NB4 (cell line): ENCODE data around the gene TGFB1.

Experiments
- MAX ChIP-seq: IDR thresholded peaks from 2 replicates; pipeline ENCODE4 v1.6.1; 2011; ENCODE audit warnings: low read depth, low read length
- MYC ChIP-seq: IDR thresholded peaks from 2 replicates; pipeline ENCODE4 v1.6.1; 2011; ENCODE audit warnings: low read depth, low read length
- POLR2A ChIP-seq: IDR thresholded peaks from 2 replicates; pipeline ENCODE4 v1.6.1; 2011; ENCODE audit warnings: mild to moderate bottlenecking; ENCODE audit not compliant: insufficient read length; ENCODE audit errors: extremely low read depth
- TF ChIP-seq, protein P1 (sequence below): IDR thresholded peaks from one replicate; pipeline ENCODE4 v1.5.1; 2012; ENCODE audit warnings: low read depth, low read length

GRCh38 chr19:41359741-41360140, 6.0 kb upstream of the TGFB1 start:
- TF ChIP-seq POLR2A (no peak), MAX (no peak), MYC (no peak)
- TF ChIP-seq, protein P1, sequence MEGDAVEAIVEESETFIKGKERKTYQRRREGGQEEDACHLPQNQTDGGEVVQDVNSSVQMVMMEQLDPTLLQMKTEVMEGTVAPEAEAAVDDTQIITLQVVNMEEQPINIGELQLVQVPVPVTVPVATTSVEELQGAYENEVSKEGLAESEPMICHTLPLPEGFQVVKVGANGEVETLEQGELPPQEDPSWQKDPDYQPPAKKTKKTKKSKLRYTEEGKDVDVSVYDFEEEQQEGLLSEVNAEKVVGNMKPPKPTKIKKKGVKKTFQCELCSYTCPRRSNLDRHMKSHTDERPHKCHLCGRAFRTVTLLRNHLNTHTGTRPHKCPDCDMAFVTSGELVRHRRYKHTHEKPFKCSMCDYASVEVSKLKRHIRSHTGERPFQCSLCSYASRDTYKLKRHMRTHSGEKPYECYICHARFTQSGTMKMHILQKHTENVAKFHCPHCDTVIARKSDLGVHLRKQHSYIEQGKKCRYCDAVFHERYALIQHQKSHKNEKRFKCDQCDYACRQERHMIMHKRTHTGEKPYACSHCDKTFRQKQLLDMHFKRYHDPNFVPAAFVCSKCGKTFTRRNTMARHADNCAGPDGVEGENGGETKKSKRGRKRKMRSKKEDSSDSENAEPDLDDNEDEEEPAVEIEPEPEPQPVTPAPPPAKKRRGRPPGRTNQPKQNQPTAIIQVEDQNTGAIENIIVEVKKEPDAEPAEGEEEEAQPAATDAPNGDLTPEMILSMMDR: no peak
